ENCODE measurements around the gene MLKL. TPM values are rescaled to one million over a fixed set of nuclear protein-coding genes. Genes with fewer than 3 reads are reported as not detected.
"Not testable (repeated sequence)": the region's sequence is repeated elsewhere in the genome, so short reads cannot be mapped to it uniquely, and the experiment has no call there.

MLKL gene
- total RNA-seq, 1 donor from 2014 or later = 3.0 TPM

DNA sequence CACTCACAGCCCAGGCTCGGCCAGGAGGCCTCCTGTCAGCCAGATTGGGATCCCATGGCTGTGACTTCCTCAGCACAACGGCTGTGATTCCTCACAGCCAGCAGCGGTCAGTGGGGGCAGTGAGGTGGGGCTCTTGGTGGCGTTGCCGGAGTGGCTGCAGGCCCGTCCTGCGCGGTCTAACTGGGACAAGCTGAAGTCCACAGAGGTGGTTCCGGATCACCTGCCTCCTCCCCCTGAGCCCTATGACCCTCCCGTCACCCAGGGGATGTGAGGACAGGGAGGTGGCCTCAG is 34.4 kb upstream of the MLKL start:
- DNase-seq (no peak), ATAC-seq (ENCODE audit: poor library complexity) (no peak)
- intact Hi-C loops (cut with DNase I) = no loop called here

DNA sequence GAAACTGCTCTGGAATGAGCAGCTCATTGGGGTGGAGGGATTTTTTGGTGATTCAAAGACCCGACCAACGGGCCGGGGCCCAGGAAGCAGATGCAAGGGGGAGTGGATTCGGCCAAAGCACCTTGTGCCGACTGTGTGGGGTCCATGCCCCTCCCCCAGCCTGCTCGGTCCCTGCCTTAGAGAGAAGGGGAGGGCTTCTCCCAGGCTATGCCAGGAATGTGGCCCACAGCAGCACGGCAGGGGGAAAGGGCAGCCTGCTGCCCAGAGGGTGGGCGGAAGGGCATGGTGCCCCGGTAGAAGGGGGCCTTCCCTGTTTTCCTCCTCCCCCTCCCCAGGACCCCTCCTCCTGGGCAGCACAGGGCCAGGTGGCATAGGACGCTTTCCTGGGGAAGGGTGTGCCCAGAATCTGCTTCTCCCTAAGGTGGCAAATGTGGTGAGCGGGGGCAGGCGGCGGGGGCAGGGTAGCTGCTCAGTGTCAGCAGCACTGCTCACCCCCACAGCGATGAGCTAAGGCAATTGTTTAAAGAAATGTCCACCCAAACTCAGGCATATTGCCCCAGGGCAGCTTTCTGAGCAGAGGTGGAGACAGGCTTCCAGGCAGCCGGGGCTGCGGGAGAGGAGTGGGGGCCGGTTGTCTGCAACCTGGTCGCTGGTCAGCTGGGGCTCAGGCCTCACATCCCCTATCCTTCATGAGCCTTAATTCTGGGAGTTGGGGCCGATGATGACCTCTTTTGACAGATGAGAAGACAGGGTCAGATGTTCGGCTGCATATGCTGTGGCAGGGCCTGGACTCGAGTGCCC is 33.9 kb upstream of the MLKL start:
- intact Hi-C loops (cut with DNase I) = no loop called here
- no peak for DNase-seq
- no peak for ATAC-seq (ENCODE audit: poor library complexity)

GRCh38 chr16:74732707-74733350 is 32.2 kb upstream of the MLKL start:
- DNase-seq (no peak), ATAC-seq (ENCODE audit: poor library complexity) (no peak)
- intact Hi-C loops (cut with DNase I) = no loop called here

GRCh38 chr16:74731853-74732477 is 31.3 kb upstream of the MLKL start:
- DNase-seq (no peak), ATAC-seq (ENCODE audit: poor library complexity) (no peak)
- intact Hi-C loops (cut with DNase I) = no loop called here

GRCh38 chr16:74729783-74730683 is 29.4 kb upstream of the MLKL start:
- intact Hi-C loops (cut with DNase I) = no loop called here
- no peak for ATAC-seq (ENCODE audit: poor library complexity)
- no peak for DNase-seq

DNA sequence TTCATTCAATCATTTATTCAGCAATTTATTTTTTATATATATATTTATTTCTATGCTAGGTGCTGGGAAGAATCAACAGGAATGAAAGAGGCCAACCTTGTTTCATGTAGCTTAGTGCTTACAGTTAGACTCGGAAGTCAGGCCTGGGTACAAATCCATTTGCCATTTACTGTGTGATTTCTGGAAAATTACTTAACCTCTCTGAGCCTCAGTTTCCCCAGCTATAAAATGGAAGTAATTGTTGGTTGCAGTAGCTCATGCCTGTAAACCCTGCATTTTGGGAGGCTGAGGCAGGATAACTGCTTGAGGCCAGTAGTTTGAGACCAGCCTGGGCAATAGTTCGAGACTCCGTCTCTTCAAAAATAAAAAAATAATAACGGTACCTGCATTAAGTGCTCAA is 27.2 kb upstream of the MLKL start:
- DNase-seq (no peak), ATAC-seq (ENCODE audit: poor library complexity) (no peak)
- intact Hi-C loops (cut with DNase I) = no loop called here

GRCh38 chr16:74726716-74727115 is 26.1 kb upstream of the MLKL start:
- no peak for DNase-seq
- intact Hi-C loops (cut with DNase I) = no loop called here
- no peak for ATAC-seq (ENCODE audit: poor library complexity)

GRCh38 chr16:74725651-74726455 is 25.2 kb upstream of the MLKL start:
- DNase-seq = no peak
- intact Hi-C loops (cut with DNase I) = no loop called here
- no peak for ATAC-seq (ENCODE audit: poor library complexity)

- ATAC-seq (ENCODE audit: poor library complexity) = no peak
- intact Hi-C loops (cut with DNase I) = no loop called here
- no peak for DNase-seq
These were observed 24.3 kb upstream of the MLKL start for GRCh38 chr16:74724820-74725549.

- DNase-seq (no peak), ATAC-seq (ENCODE audit: poor library complexity) (no peak)
- intact Hi-C loops (cut with DNase I) = no loop called here
These were observed 22.6 kb upstream of the MLKL start for GRCh38 chr16:74723256-74723655.

DNA sequence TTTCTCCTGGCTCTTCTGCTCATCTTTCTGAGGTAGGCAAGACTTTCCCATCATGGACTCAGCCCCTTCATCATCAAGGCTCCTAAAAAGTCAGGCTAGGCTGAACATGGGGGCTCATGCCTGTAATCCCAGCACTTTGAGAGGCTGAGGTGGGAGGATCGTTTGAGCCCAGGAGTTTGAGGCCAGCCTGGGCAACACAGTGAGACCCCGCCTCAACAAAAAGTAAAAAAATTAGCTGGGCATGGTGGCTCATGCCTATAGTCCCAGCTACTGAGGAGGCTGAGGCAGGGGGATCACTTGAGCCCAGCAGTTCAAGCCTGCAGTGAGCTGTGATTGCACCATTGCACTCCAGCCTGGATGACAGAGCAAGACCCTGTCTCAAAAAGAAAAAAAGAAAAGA is 21.5 kb upstream of the MLKL start:
- DNase-seq; ATAC-seq (ENCODE audit: poor library complexity); intact Hi-C loops (cut with DNase I): not testable (repeated sequence)

DNA sequence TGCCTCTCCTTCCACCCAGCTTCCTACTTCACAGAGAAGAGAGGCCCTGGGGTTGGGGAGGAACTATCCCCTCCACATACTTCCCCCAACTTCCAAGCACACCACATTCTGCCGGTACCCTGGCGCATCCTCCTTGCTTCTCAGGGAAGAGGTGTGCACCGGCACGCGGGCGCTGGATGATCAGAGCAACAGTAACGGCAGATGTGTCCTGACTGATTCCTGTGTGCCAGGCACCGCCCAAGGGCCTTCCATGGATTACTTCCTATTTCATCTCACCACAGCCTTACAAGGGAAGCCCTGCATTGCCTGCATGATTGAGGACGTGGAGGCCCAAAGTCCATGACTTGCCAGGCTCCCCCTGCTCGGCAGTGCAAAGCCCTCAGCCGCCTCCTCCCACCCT is 21.1 kb upstream of the MLKL start:
- intact Hi-C loops (cut with DNase I) = no loop called here
- no peak for ATAC-seq (ENCODE audit: poor library complexity)
- no peak for DNase-seq

GRCh38 chr16:74720579-74720978 is 19.9 kb upstream of the MLKL start:
- ATAC-seq (ENCODE audit: poor library complexity) (no peak), DNase-seq (no peak)
- intact Hi-C loops (cut with DNase I) = no loop called here

- intact Hi-C loops (cut with DNase I) = no loop called here
- no peak for ATAC-seq (ENCODE audit: poor library complexity)
- DNase-seq = no peak
These were observed 18.3 kb upstream of the MLKL start for GRCh38 chr16:74718741-74719610.

DNA sequence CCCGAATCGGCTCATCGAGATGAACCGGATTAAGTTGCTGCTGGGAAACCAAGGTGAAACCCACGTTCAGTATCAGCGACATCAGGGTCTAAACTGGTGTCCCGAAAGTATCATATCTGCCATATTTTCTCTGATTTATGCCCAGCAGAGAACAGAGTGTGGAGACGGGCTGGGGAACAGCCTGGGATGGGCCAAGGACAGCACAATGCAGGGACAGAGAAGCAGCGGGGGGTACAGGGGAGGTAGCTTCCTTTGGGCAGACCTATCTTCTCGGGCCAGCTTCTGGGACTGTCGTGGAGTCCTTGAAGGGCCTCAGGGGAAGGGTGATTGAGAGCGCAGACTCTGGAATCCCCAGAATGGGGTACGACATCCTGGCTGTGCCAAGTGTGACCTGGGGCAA is 17.5 kb upstream of the MLKL start:
- ATAC-seq (ENCODE audit: poor library complexity) = no peak
- DNase-seq = no peak
- intact Hi-C loops (cut with DNase I) = no loop called here

- ATAC-seq (ENCODE audit: poor library complexity) (no peak), DNase-seq (no peak)
- intact Hi-C loops (cut with DNase I) = no loop called here
These were observed 16.7 kb upstream of the MLKL start for GRCh38 chr16:74717367-74717766.

GRCh38 chr16:74716355-74716754 is 15.7 kb upstream of the MLKL start:
- intact Hi-C loops (cut with DNase I) = no loop called here
- DNase-seq = no peak
- ATAC-seq (ENCODE audit: poor library complexity) = no peak

Data from Right ventricle myocardium superior (tissue), 1 donor.